Measurements from ENCODE around the gene CBLN3.

The CBLN3 gene

DNA sequence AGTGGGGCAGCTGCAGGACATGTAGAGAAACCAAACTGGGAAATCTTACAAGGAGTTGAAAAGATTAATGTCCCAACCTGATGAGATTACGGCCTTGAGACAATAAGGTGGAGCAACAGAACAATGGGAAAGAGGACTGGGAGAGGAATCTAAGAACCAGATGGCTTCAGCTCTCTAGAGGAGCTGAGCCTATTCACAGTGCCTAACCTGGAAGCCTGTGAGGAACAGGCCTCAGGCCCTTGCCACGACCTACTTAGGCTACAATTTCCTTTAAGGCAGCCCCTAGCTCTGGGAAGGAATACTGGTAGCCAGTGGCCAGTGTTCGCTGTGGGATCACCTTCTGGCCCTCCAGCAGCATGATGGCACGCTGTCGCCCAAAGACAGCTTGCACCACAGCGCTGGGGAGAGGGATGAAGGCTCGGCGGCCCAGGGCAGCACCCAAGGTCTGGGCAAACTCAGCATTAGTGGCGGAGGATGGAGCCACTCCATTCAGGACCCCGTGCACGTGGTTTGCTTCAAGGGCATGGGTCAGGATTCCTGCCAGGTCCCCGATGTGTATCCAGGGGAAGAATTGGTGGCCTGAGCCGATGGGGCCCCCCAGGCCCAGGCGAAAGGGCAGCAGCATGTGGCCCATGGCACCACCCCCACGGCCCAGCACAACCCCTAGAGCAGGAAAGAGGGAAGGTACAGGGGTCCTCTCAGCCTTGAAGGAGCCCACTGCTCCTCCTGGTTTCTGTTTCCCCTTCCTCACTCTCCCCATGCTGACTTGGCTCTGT, 10.6 kb upstream of the CBLN3 start:
- no peak for DNase-seq

DNA sequence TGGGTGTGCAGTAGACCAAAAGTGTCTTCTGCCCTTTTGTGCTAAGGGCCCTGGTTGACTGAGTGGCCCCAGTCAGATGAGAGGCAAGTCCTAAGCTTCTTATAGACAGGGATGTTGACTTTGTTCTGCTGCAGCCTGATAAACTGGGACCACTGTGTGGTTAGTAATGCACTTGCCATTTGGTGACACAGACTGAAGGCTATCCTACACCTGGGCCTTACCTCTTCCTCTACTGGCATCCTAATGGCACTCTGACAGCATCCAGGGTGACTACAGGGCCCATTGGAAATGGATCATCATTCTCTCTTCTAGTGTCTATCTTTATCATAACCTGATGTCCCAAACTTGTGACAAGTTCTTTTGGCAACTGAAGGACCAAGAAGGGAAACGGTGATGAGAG, 9.8 kb upstream of the CBLN3 start:
- DNase-seq, result no peak

DNA sequence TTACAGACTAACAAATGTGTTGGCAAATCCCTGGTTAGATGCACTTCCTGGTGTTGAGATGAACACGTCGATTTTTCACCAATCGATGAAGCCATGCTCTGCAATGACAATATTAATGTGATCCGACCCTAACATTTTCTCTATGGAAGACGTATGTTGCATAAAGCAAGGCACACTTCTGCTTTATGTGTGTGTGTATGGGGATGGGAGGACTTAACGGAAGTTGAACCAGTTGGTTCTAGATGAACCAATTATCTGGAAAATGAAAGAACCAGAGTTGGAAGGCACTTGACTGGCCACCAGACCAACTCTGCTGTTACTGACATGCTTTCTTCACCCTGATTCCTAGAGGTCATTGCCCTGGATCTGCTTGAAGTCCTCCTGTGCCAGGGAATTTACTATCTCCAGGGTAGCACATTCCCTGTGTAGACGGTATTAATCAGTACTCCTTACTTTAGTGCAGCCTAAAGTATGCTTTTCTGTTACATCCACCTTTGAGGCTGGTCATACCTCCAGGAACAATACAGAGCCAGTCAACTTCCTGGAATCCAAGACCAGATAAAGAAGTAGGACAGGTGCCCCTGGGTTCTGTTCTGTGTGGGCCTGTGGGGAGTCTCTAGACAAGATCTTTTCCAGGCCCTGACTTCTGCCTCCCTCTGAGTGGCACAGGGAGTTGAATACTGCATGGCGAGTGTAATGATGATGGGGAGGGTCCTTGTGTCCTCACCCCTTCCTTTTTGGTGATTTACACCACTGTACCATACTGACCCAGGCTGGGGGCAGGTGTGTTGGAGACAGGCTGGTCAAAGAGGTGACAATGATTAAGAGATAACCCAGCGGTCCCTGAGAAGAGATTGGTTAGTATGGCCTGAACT, 9.0 kb upstream of the CBLN3 start:
- no peak for DNase-seq

DNA sequence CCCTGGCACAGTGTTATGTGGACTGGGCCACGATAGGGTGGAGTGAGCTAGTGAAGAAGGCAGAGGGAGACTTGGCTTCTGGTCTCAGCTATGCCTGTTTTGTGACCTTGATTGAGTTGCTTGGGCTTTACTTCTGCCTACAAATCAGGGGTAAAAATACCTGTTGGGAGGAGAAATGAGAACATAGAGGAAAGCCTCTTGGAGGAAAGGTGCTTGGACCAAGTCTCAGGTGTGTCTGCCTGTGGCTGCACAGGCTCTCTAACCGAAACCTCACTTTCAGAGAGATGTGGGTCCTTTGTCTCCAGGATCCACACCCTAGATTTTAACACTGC, 8.2 kb upstream of the CBLN3 start:
- no peak for DNase-seq

DNA sequence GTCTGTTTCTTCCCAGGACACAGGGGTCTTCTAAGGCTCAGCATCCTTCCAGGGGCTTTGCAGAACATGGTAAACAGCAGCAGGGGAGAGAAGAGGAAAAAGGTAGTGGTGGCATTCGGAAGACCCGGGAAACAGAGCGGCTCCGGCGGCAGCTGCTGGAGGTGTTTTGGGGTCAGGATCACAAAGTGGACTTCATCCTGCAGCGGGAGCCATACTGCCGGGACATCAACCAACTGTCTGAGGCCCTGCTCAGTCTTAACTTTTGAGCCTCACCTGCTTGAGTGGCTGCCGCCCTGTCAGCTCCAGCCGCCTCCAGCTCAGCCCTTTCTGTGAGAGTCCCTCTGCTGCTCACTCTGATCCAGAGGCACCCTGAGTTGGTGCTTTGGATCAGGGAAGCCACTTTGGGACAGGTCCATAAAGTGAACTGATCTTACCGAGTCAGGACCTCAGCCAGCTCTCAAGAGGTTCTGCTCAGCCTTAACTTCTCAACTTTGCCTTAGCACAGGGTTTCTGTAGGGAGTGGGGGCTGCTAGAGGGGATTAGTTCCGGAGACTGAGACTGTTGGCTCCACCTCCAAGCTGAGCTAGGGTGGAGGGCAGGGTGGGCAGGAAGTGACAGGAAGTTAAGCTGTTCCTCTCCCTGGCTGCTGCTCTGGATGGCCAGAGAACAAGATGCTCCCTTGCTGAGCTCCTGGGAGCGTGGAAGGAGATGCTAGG, 7.7 kb upstream of the CBLN3 start:
- no peak for DNase-seq

DNA sequence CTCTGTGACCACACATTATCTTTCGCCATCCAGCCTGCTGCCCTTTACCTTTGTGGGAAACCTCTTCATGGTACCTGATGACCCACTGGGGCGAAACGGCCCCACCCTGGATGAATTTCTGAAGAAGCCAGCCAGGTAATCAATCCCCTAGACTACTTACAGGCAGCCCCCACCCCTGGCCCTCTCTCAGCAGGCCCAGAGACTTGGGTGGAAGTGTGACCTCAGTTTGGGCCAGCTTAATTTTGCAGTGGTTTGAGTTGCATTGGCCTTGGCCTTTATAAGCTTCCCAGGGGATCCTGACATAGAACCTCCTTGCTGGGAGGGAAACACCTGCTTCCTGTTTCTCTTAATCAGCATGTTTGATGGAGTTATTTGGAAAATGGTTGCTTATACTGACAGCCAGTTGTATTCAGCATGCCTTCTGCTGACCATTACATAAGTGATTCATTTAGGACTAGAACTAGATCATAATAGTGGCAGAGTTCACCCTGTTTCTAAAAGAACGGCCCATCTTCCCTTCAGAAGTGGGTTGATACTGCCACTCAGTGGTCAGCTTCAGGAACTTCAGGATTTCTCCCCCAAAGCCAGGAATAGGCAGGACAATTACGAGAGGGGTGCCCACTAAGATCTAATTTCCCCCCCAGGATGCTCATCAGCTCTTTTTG, 7.0 kb upstream of the CBLN3 start:
- peak in 23 of 56 donors; percentile 9 to 63 (median 24) for DNase-seq

DNA sequence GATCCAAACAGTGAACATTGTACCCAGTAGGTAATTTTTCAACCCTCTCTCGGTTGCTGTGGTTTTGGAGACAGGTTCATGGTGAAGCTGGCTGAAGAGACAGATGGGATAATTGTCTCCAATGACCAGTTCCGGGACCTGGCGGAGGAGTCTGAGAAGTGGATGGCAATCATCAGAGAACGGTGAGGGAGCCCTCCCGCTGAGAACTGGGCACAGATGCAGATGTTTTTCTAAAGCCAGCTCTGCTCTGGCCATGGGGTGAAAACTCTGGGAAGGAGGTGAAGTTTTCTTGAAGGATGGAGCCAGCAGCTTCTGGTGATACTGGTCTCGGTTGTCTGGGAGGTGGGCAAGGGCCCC, 6.5 kb upstream of the CBLN3 start:
- DNase-seq, result no peak

DNA sequence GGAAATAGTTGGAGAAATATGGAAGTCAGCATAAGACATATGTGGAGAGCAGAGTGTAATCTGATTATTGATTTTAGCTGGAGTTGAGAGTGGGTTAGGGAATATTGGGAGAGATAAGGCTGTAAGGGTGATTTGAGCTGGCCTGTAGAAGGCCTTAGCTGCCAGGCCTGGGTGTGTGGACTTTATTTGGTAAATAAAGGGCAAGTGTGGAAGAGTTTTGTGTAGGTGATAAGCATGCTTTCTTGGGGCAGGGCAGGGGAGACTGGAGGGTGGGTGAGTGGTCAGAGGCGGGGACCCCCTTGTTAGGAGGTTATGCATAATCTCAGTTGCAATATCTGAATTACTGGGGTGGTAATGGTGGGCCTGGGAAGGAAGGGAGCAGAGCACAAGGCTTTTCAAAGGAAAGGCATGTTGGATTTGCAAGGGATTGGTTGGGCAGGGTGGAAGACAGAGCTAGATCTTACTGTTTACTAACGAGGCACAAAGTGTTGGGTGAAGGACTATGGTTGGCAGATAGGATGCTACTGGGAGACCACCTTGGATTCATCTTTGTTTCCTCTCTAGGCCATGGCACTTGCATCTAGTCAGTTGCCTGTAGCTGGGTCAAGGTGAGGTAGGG, 5.8 kb upstream of the CBLN3 start:
- no peak for DNase-seq

DNA sequence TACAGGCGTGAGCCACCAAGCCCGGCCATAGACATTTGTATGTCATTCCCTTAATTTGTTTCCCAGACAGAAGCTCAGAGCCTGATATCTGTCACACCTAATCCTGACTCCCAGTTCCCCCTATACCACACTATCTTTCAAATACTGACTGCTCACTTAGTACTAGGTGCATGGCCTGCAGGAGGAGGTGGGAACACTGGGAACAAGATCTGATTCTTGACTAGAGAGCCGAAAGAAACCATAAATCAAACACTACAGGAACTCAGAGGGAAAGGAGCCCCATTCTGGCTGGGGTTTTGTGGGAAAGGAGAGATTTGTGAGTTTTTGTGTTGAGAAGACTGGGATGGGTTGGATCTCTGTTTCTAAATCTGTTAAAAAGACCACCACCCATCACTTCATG, 5.2 kb upstream of the CBLN3 start:
- no peak for DNase-seq

DNA sequence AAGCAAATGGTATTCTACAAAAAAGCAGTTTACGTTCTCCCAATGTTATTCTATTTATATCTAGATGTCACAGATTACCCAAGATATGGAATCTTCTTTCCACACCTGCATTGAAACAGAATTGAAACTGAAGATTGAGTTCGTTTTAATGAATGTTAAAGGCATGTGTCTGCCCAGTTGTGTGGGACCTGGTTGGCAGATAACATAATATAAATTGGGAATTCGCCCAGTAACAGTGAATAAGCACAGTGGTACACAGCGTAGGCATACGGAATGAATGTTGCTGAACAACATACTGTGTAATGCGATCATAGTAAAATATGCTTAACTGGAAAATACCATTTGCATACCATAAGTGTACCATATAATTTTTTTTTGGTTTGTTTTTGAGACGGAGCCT, 4.6 kb upstream of the CBLN3 start:
- DNase-seq, result no peak

DNA sequence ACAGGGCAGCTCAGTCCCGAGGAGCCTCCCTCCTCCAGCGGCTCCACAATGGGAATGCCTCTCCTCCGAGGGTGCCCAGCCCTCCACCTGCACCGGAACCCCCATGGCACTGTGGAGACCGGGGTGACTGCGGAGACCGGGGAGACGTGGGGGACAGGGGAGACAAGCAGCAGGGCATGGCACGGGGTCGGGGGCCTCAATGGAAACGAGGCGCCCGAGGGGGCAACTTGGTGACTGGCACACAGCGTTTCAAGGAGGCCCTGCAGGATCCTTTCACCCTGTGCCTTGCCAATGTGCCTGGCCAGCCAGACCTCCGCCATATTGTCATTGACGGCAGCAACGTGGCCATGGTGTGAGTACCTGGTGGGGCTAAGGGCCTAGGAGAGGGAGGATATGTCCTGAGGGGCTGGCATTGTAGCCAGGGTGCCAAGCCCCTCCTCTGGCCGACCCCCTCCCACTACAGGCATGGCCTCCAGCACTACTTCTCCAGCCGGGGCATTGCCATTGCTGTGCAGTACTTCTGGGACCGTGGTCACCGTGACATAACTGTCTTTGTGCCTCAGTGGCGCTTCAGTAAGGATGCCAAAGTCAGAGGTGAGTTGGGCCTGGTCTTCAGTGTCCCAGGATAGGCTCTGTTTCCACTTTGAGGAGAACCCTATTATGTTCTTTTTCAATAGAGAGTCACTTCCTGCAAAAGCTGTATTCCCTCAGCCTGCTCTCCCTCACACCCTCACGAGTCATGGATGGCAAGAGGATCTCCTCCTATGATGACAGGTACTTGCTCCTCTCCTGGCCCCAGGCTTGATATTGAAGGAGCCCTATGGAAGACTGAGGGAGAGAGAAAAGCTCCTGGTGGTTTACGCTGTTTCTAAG, 3.0 kb upstream of the CBLN3 start:
- DNase-seq, result no peak

DNA sequence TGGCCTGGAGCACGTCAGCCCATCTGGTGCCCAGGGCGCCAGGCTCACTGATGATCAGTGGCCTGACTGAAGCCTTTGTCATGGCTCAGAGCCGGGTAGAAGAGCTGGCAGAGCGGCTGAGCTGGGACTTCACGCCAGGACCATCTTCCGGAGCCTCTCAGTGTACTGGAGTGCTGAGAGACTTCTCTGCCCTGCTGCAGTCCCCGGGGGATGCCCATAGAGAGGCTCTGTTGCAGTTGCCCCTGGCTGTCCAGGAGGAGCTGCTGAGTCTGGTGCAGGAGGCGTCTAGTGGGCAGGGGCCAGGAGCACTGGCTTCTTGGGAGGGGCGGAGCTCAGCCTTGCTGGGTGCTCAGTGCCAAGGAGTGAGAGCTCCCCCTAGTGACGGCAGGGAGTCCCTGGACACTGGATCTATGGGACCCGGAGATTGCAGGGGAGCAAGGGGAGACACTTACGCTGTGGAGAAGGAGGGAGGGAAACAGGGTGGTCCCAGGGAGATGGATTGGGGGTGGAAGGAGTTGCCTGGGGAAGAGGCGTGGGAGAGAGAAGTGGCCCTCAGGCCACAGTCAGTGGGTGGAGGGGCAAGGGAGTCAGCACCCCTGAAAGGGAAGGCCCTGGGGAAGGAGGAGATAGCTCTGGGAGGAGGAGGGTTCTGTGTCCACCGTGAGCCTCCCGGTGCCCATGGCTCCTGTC, 2.2 kb upstream of the CBLN3 start:
- peak in 52 of 56 donors; percentile 13 to 87 (median 56) for DNase-seq

DNA sequence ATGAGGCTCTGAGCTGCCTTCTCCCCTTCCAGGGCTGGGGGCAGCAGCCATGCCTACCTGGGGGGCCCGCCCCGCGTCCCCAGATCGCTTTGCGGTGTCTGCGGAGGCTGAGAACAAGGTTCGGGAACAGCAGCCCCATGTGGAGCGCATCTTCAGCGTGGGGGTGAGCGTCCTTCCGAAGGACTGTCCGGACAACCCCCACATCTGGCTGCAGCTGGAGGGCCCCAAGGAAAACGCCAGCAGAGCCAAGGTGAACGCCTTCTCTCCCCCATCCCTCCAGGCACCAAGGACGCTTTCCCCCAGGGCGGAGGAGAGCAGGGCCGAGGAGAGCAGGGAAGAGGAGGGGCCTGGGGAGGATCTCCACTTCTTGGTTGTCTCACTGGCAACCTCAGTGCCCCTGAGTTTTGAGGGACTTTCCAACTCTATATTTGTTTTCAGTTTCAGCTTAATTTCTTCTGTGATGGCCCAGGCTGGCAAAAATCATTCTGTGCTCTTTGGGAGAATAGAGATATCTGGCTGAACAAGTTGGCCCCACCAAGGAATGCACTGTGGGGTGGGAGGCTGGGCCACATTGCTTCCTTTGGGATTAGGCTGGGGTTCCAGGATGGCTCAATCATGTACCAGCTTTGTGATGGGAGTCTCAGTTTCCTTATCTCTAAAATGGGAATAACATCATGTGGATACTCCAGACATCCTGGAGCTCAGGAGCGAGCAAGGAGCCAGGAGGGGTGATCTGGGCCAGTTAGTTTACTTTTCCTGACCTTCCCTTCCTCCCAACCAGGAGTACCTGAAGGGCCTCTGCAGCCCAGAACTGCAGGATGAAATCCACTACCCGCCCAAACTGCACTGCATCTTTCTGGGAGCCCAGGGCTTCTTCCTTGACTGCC, 1.5 kb upstream of the CBLN3 start:
- DNase-seq, result peak in 1 of 56 donors; percentile 21

DNA sequence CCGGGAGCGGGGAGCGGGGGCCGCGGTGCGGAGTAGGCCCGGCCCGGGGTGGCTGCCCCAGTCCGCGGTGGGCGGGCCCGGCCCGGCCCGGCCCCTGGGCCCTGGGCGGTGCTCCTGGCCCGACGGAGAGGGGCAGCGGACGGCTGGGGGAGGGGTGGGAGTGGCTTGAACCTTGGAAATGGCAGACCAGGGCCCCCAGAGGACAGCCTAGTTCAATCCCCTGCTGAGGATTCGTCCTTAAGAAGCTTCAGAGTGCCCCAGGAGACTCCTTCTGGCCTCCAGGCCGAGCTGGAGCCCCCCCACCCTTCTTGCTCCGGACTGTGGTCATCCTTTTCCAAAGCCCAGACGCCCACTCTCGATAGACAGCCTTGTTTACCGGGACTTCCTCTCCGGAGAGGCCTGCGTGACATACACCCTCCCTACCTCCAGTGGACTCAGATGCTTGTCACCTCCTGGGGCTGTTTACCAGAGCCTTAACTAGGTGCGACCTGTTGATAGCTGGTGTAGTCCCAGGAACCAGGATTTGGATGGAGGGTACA, 744 bp upstream of the CBLN3 start:
- peak in 39 of 56 donors; percentile 26 to 81 (median 61) for DNase-seq

DNA sequence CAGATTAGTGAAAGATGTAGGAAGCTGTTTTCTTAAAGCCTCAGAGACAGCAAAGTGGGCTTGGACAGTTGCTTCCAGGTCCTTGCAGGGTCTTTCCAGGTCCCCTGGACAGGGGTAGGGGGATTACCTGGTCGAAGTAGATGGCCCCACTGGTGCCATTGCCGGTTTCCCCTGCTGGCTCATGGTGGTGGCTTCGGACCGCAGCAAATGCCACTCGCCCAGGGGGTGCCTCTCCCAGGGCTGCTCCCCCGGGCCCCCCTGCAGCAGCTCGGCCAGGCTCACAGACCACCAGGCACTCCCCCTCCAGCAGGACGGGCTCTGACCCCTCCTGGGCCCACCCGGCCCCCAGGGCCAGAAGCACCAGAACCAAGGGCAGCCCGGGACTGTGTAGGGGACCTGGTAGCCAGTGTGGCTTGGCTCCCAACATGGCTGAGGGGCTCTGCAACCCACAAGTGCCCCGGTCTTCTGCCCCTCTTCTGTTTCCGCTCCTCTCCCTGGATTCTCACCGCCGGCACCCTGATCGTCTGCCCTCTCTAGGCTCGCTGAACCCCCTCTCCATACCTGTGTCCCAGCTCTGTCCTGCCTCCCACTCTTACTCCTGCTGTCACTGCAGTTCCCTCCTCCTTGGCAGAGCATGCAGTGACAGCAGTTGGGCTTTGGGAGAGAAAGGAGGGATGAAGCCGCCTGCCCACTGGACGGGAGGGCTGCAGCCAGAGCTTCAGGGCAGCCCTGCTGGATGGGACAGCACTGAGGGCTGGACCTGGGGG, 657 bp downstream of the CBLN3 start:
- DNase-seq, result no peak

DNA sequence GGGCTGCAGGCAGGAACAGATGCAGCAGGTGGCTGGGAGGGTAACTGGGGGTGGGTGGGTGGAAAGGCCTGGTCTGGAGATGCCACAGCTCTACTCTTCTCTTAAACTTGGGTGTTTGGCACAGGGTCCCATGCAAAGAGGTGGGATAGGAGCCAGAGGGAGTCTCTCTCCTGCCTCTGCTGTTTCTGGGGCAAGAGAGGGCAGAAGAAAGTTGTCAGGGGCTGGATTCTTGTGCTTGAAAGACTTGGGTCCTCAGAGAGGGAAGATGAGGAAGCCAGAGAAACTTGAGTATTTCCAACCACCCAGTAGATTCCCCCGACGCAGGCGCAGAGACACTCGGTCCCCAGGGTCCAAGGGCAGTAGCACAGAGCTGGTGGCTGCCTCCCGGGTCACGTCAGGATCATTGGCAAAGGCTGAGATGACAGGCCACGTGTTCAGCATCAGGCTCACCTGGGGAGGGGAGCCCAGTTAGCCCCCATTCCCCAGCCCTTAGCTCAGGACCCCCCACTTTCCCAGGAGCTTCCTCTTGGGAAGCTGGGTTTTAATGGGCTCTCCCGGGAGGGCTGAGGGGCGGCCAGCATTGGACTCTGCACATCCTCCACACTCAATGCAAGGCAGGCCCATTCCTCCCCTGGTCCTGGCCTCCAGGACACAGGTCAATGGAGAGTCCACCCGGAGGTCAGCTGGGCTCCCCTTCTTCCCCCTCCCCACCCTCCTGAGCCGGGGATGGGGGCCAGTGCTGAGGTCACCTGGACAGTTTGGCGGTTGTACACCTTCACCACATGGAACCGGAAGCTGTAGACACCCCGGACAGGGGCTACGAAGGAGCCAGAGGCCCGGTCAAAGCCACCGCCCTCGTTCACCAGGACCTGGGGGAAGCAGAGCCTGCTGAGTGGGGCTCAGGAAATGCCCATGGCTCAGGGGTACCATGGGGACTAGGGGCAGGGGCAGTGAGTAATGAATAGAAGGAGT, 1.6 kb downstream of the CBLN3 start:
- DNase-seq, result no peak
